Gastrocnemius medialis (tissue), 4 donors: ENCODE data around the gene VPS16. TPM values are rescaled to one million over a fixed set of nuclear protein-coding genes. Genes with fewer than 3 reads are reported as not detected.

Experiments used
- ATAC-seq, 2 donors: fragments of 150-250 bp; one replicate each; pipeline ENCODE4 v1.9.1; 2016
- DNase-seq, 2 donors: peaks; one replicate each; pipeline ENCODE4 v3.0.0-alpha.2; 2019
- H3K27ac ChIP-seq, 4 donors: fragments of 200-600 bp; sonication (generic); 1 replicate in 1 of 4; 2 replicates in 3 of 4; pipeline ENCODE4 v1.5.1; 2016 to 2018; ENCODE audit warnings: mild to moderate bottlenecking in 2 of 4, moderate library complexity in 1 of 4
- H3K27me3 ChIP-seq, 3 donors: fragments of 200-600 bp; sonication (generic) in 2 of 3; 1 replicate in 1 of 3; 2 replicates in 2 of 3; pipeline versions ENCODE4 v1.5.1 to v1.6.0; 2016 to 2019; ENCODE audit warnings: mild to moderate bottlenecking in 1 of 3, moderate library complexity in 1 of 3
- H3K36me3 ChIP-seq, 2 donors: fragments of 200-600 bp; sonication (generic) in 1 of 2; one replicate each; pipeline ENCODE4 v1.5.1; 2017 to 2018
- H3K4me1 ChIP-seq, 2 donors: fragments of 200-600 bp; sonication (generic) in 1 of 2; one replicate each; pipeline ENCODE4 v1.5.1; 2016 to 2017; ENCODE audit warnings: mild to moderate bottlenecking in 2 of 2
- H3K4me3 ChIP-seq, 4 donors: fragments of 200-600 bp; sonication (generic) in 3 of 4; 1 replicate in 1 of 4; 2 replicates in 3 of 4; pipeline ENCODE4 v1.5.1; 2016 to 2019; ENCODE audit warnings: mild to moderate bottlenecking in 2 of 4
- H3K9me3 ChIP-seq, 3 donors: fragments of 200-600 bp; sonication (generic) in 2 of 3; 1 replicate in 1 of 3; 2 replicates in 2 of 3; pipeline ENCODE4 v1.5.1; 2016 to 2019
- POLR2A ChIP-seq, 2 donors: fragments of 450-650 bp; IDR thresholded peaks; one replicate each; pipeline ENCODE4 v1.6.1; 2017; ENCODE audit warnings: antibody characterized with exemption in 2 of 2, mild to moderate bottlenecking in 2 of 2, moderate library complexity in 2 of 2
- in situ Hi-C, 4 donors: fragments of 200-750 bp; cut with MboI; loops; one replicate each; pipeline versions ENCODE4 v1.15.0 to v1.8.0; 2017; ENCODE audit warnings: low sequenced_read_pairs in 4 of 4
- intact Hi-C: fragments of 100-400 bp; cut with DNase I; formaldehyde crosslinking; loops from one replicate; pipeline ENCODE4 v1.15.1; 2023; ENCODE audit warnings: low total_unique reads
- total RNA-seq, 4 donors: library from RNA; depleted of rRNA; stranded (reverse); fragments of >200 nt; gene quantifications; one replicate each; pipeline versions ENCODE4 v1.1.0 to v1.2.3, GENCODE V29; 2016
- TF ChIP-seq, protein P1 (sequence below), 5 experiments: fragments of 450-650 bp in 3 of 5; fragments of 200-600 bp in 2 of 5; sonication (generic) in 2 of 5; IDR thresholded peaks in 4 of 5; conservative IDR thresholded peaks in 1 of 5; 1 replicate in 4 of 5; 2 replicates in 1 of 5; pipeline ENCODE4 v1.5.1; 2016 to 2019; ENCODE audit warnings: antibody characterized with exemption in 5 of 5, mild to moderate bottlenecking in 3 of 5, moderate library complexity in 3 of 5

Gene VPS16
- total RNA-seq, 4 donors from 2014 or later: 17.3 to 26.4 (median 21.6) TPM

GRCh38 chr20:2907519-2907918 is 67.0 kb downstream of the VPS16 start:
- TF ChIP-seq POLR2A (IDR thresholded peaks at IDR 0.05): no peak
- TF ChIP-seq, protein P1, sequence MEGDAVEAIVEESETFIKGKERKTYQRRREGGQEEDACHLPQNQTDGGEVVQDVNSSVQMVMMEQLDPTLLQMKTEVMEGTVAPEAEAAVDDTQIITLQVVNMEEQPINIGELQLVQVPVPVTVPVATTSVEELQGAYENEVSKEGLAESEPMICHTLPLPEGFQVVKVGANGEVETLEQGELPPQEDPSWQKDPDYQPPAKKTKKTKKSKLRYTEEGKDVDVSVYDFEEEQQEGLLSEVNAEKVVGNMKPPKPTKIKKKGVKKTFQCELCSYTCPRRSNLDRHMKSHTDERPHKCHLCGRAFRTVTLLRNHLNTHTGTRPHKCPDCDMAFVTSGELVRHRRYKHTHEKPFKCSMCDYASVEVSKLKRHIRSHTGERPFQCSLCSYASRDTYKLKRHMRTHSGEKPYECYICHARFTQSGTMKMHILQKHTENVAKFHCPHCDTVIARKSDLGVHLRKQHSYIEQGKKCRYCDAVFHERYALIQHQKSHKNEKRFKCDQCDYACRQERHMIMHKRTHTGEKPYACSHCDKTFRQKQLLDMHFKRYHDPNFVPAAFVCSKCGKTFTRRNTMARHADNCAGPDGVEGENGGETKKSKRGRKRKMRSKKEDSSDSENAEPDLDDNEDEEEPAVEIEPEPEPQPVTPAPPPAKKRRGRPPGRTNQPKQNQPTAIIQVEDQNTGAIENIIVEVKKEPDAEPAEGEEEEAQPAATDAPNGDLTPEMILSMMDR (IDR thresholded peaks at IDR 0.05 in 4 of 5, conservative IDR thresholded peaks at IDR 0.05 in 1 of 5): no peak
- intact Hi-C loops (no loop called here), in situ Hi-C loops (no loop called here)
- Histone ChIP-seq H3K4me1 (peaks cover 0 to 9% of the 10 kb centered on the region in 2 donors), H3K36me3 (no peaks in the 10 kb centered on the region), H3K27ac (no peak overlapping the region), H3K9me3 (no peaks in the 10 kb centered on the region), H3K4me3 (no peak overlapping the region), H3K27me3 (no peaks in the 10 kb centered on the region)
- DNase-seq (no peak), ATAC-seq (no peak)

DNA sequence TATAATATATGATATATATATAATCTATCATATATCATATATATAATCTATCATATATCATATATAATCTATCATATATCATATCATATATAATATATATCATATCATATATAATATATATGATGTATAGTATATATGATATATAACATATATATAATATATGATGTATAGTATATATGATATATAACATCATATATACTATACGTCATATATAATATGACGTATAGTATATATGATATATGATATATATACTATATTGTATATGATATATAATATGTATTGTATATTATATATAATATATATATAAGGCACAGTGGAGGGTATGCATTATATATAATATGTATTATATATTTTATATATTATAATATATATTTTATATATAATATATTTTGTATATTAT is 69.4 kb downstream of the VPS16 start:
- Histone ChIP-seq H3K9me3 (no peaks in the 10 kb centered on the region), H3K27me3 (no peaks in the 10 kb centered on the region), H3K4me3 (no peak overlapping the region), H3K36me3 (no peaks in the 10 kb centered on the region), H3K27ac (no peak overlapping the region), H3K4me1 (peaks cover 0 to 9% of the 10 kb centered on the region in 2 donors)
- DNase-seq (no peak), ATAC-seq (no peak)
- in situ Hi-C loops: no loop called here
- intact Hi-C loops: no loop called here
- no peak for TF ChIP-seq POLR2A (IDR thresholded peaks at IDR 0.05)
- TF ChIP-seq, protein P1 (IDR thresholded peaks at IDR 0.05 in 4 of 5, conservative IDR thresholded peaks at IDR 0.05 in 1 of 5): no peak

- intact Hi-C loops (no loop called here), in situ Hi-C loops (no loop called here)
- no peaks in the 10 kb centered on the region for H3K27me3 ChIP-seq
- H3K36me3 ChIP-seq: no peaks in the 10 kb centered on the region
- DNase-seq: no peak
- peaks cover 0 to 9% of the 10 kb centered on the region in 2 donors for H3K4me1 ChIP-seq
- H3K27ac ChIP-seq: no peak overlapping the region
- no peaks in the 10 kb centered on the region for H3K9me3 ChIP-seq
- ATAC-seq: no peak
- H3K4me3 ChIP-seq: no peak overlapping the region
- no peak for TF ChIP-seq POLR2A (IDR thresholded peaks at IDR 0.05)
- TF ChIP-seq, protein P1 (IDR thresholded peaks at IDR 0.05 in 4 of 5, conservative IDR thresholded peaks at IDR 0.05 in 1 of 5): no peak
Measured at GRCh38 chr20:2911200-2911599, 70.7 kb downstream of the VPS16 start.

DNA sequence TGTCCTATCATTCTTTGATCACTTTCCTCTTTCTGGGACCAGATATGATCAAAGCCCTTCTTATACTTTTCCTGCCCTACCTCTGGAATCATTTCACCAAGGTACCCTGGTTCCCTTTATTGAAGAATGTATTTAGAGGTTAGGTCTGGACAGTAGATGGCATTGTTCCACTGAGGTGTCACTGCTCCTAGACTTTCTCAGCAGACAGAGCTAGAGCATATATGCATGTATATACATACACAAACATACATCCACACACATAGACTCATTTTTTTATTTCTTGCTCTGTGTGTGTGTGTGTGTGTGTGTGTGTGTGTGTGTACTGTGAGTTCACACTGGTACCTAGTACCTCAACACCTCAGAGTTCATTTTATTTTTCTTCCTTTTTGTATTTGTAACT is 73.6 kb downstream of the VPS16 start:
- Histone ChIP-seq H3K27me3 (no peaks in the 10 kb centered on the region), H3K4me1 (peaks cover 10 to 19% of the 10 kb centered on the region in 2 donors), H3K27ac (no peak overlapping the region), H3K36me3 (no peaks in the 10 kb centered on the region), H3K4me3 (no peak overlapping the region), H3K9me3 (no peaks in the 10 kb centered on the region)
- intact Hi-C loops: no loop called here
- TF ChIP-seq, protein P1 (IDR thresholded peaks at IDR 0.05 in 4 of 5, conservative IDR thresholded peaks at IDR 0.05 in 1 of 5): no peak
- TF ChIP-seq POLR2A (IDR thresholded peaks at IDR 0.05): no peak
- in situ Hi-C loops: no loop called here
- ATAC-seq (no peak), DNase-seq (no peak)

Other genes starting within 250 kb of the VPS16 start
- gene NOP56, start 188.1 kb upstream of the VPS16 start, total RNA-seq: 10 to 100 TPM; 40.7 to 71.0 (median 54.9) TPM
- gene IDH3B, start 176.5 kb upstream of the VPS16 start, total RNA-seq: 100 to 1,000 TPM in 3 of 4 donors, 10 to 100 TPM in 1; 95.5 to 176 (median 136) TPM
- gene EBF4, start 148.0 kb upstream of the VPS16 start, total RNA-seq: 1 to 10 TPM in 2 of 4 donors, under 1 TPM in 1, not detected in 1; 0.36 to 1.5 (median 1.1) TPM
- 1 to 10 TPM in 1 of 4 donors, under 1 TPM in 2, not detected in 1; 0.46 to 1.6 (median 0.81) TPM for gene CPXM1, start 40.1 kb upstream of the VPS16 start, total RNA-seq
- not detected for gene C20orf141, start 25.8 kb upstream of the VPS16 start, total RNA-seq
- gene TMEM239, start 24.4 kb upstream of the VPS16 start, total RNA-seq: not detected
- gene PCED1A, start 90 bp upstream of the VPS16 start, total RNA-seq: 1 to 10 TPM; 2.6 to 9.3 (median 5.7) TPM
- 10 to 100 TPM; 18.9 to 32.5 (median 27.3) TPM for gene PTPRA, start 32.7 kb downstream of the VPS16 start, total RNA-seq
- not detected for gene GNRH2, start 202.9 kb downstream of the VPS16 start, total RNA-seq
- gene MRPS26, start 205.3 kb downstream of the VPS16 start, total RNA-seq: 10 to 100 TPM; 58.7 to 69.8 (median 62.8) TPM
- gene OXT, start 230.9 kb downstream of the VPS16 start, total RNA-seq: 1 to 10 TPM in 1 of 4 donors, not detected in 3; 2.2 TPM
- not detected for gene AVP, start 244.0 kb downstream of the VPS16 start, total RNA-seq